Cardiac atrium fibroblast (primary cell): ENCODE measurements around the gene HIBADH. TPM values are rescaled to one million over a fixed set of nuclear protein-coding genes. Genes with fewer than 3 reads are reported as not detected.

Experiments used
- total RNA-seq: library from RNA; depleted of rRNA; stranded (reverse); fragments of >200 nt; gene quantifications from 2 replicates; pipeline ENCODE4 v1.2.3, GENCODE V29; 2015

The HIBADH gene
- 47.1 and 56.9 TPM in 2 replicates for total RNA-seq

GRCh38 chr7:27662490-27663205 lies at the start of gene HIBADH:
Gene HIBADH (minus strand): TSS chr7:27662883. CDS start chr7:27662788, 95 bp downstream.

Other genes starting within 250 kb of the HIBADH start
- gene TAX1BP1, start 77.3 kb upstream of the HIBADH start, total RNA-seq: 64.3 and 71.6 TPM in 2 replicates